ENCODE data around the gene ALDH9A1.

ALDH9A1 gene

GRCh38 chr1:165633614-165634013, 64.7 kb downstream of the ALDH9A1 start:
- Histone ChIP-seq H3K4me3 (peak overlapping the region; percentile 99), H3K27ac (peak overlapping the region in 1 of 2 donors; percentile 3)
- DNase-seq (ENCODE audit: low spot score) = no peak
- TF ChIP-seq, protein P1, sequence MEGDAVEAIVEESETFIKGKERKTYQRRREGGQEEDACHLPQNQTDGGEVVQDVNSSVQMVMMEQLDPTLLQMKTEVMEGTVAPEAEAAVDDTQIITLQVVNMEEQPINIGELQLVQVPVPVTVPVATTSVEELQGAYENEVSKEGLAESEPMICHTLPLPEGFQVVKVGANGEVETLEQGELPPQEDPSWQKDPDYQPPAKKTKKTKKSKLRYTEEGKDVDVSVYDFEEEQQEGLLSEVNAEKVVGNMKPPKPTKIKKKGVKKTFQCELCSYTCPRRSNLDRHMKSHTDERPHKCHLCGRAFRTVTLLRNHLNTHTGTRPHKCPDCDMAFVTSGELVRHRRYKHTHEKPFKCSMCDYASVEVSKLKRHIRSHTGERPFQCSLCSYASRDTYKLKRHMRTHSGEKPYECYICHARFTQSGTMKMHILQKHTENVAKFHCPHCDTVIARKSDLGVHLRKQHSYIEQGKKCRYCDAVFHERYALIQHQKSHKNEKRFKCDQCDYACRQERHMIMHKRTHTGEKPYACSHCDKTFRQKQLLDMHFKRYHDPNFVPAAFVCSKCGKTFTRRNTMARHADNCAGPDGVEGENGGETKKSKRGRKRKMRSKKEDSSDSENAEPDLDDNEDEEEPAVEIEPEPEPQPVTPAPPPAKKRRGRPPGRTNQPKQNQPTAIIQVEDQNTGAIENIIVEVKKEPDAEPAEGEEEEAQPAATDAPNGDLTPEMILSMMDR (IDR thresholded peaks at IDR 0.05) = no peak

- Histone ChIP-seq H3K27ac (peak overlapping the region; percentile 87 to 98), H3K4me3 (peak overlapping the region; percentile 99)
- DNase-seq (ENCODE audit: low spot score) = no peak
- TF ChIP-seq, protein P1 (IDR thresholded peaks at IDR 0.05) = no peak
Measured at GRCh38 chr1:165632491-165632890, 65.9 kb downstream of the ALDH9A1 start.

DNA sequence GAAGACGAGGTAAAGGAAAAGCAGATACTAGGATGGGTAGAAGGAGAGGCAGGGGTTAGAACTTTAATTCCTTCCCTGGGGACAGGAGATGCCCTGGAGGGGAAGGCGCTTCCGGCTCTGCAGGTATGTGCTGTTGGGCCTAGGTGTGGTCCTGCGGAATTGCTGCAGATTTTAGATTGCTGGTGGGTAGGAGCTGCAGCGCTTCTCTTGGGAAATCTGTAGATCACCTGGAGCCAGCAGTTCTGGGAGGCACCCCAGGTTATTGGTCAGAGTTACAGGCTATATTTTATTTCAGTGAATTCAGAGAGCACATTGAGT, 66.3 kb downstream of the ALDH9A1 start:
- peak overlapping the region; percentile 99 for H3K4me3 ChIP-seq
- H3K27ac ChIP-seq = peak overlapping the region; percentile 87 to 98
- TF ChIP-seq, protein P1 (IDR thresholded peaks at IDR 0.05) = no peak
- DNase-seq (ENCODE audit: low spot score) = no peak

- TF ChIP-seq, protein P1 (IDR thresholded peaks at IDR 0.05) = no peak
Measured at GRCh38 chr1:165631342-165632151, 66.8 kb downstream of the ALDH9A1 start.

GRCh38 chr1:165630629-165631341, 67.6 kb downstream of the ALDH9A1 start, which contains the start of gene MGST3:
MGST3 (plus strand) TSS chr1:165631234; CDS start chr1:165649848, 18,614 bp downstream.
- TF ChIP-seq, protein P1 (IDR thresholded peaks at IDR 0.05) = no peak
- Histone ChIP-seq H3K27ac (peak within 1 kb of the TSS; percentile 87 to 98), H3K4me3 (peak within 1 kb of the TSS; percentile 99)
- peak; percentile 96 for DNase-seq (ENCODE audit: low spot score)

More at GRCh38 chr1:165631342-165632151, 66.8 kb downstream of the ALDH9A1 start:
- H3K4me3 ChIP-seq = peak overlapping the region; percentile 99
- peak; percentile 84 for DNase-seq (ENCODE audit: low spot score)
- peak overlapping the region; percentile 87 to 98 for H3K27ac ChIP-seq

DNA sequence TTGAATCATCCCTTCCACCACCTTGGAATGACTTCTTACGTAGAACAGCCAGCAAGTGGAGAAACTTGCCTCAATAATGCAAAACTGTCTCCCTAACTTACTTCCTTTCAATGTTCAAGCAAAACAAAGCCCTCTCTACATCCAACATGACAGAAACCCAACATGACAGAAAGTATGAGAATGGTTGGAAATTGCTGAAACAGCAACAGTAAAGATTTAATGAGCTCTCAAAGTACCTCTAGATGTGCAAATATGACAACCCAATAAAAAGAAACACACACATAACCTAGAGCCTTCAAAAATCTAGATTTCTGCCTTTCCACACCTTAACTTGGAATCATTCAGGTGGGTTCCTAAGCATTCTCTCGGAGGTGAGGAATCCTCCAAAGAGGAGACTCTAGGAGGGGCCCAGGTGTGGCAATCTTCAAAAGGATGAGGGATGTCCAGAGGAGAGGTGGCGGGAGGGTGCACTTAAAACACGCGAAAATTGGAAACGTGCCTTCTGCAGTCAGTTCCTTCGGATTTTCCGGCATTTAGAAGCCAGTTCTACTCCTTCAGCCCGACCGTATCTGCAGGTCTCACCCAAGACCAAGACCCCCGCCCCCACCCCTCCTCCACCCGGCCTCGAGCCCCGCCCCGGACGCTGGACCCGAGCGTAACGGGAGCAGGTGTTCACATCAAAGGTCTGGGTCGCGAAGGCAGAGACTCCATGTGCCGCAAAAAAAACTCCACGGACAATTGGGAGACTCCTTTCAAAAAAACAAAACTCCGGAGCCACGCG, 68.3 kb downstream of the ALDH9A1 start:
- TF ChIP-seq, protein P1 (IDR thresholded peaks at IDR 0.05) = no peak
- DNase-seq (ENCODE audit: low spot score) = no peak

More for the DNA sequence above, 68.3 kb downstream of the ALDH9A1 start:
- Histone ChIP-seq H3K4me3 (peak overlapping the region; percentile 99), H3K27ac (peak overlapping the region; percentile 87 to 98)

Data from coronary artery (tissue), 2 donors.